Lower lobe of right lung (tissue), 2 donors: Measurements from ENCODE around the gene WDHD1. TPM values are rescaled to one million over a fixed set of nuclear protein-coding genes. Genes with fewer than 3 reads are reported as not detected.

Source experiments
- ATAC-seq, 2 donors: fragments of 200-7000 bp; cut with Tn5 transposase; one replicate each; pipeline ENCODE4 v1.9.1; 2020 to 2022; ENCODE audit warnings: mild to moderate bottlenecking in 2 of 2, moderate library complexity in 2 of 2
- DNase-seq: peaks from one replicate; pipeline ENCODE4 v3.0.0-alpha.2; 2020
- H3K27ac ChIP-seq: fragments of 200-600 bp; one replicate; pipeline ENCODE4 v1.8.0; 2022
- H3K27me3 ChIP-seq: fragments of 200-600 bp; one replicate; pipeline ENCODE4 v1.8.0; 2022; ENCODE audit warnings: low read depth
- H3K36me3 ChIP-seq: fragments of 200-600 bp; one replicate; pipeline ENCODE4 v1.8.0; 2022; ENCODE audit warnings: mild to moderate bottlenecking
- H3K4me1 ChIP-seq: fragments of 200-600 bp; one replicate; pipeline ENCODE4 v1.8.0; 2022
- H3K4me3 ChIP-seq: fragments of 200-600 bp; one replicate; pipeline ENCODE4 v1.8.0; 2022; ENCODE audit warnings: mild to moderate bottlenecking
- H3K9me3 ChIP-seq: fragments of 200-600 bp; one replicate; pipeline ENCODE4 v1.8.0; 2022
- CTCF ChIP-seq: fragments of 200-600 bp; IDR thresholded peaks from one replicate; pipeline ENCODE4 v1.8.0; 2022; ENCODE audit warnings: antibody characterized with exemption, mild to moderate bottlenecking
- intact Hi-C: fragments of 100-400 bp; cut with DNase I; formaldehyde crosslinking; loops from one replicate; pipeline ENCODE4 v1.11.0; 2022
- total RNA-seq: library from RNA; stranded (reverse); fragmentation: NEBNext Ultra II Directional; extraction: Animal tissue kit (Norgen Biotek cat#: 25700); gene quantifications from one replicate; pipeline ENCODE4 v1.2.1, GENCODE V29; 2021
- donor health status: DM: no; HTN: yes; CAD: no; lungs with severe emphysema.

WDHD1 gene
- total RNA-seq, 1 donor from 2014 or later: 3.5 TPM

- Histone ChIP-seq H3K27me3 (no peaks in the 10 kb centered on the region), H3K4me3 (no peak overlapping the region), H3K27ac (no peak overlapping the region), H3K36me3 (no peaks in the 10 kb centered on the region), H3K4me1 (no peaks in the 10 kb centered on the region), H3K9me3 (no peaks in the 10 kb centered on the region)
- no peak for TF ChIP-seq CTCF
- no peak for DNase-seq
- no peak for ATAC-seq
- intact Hi-C loops: no loop called here
These were observed 26.5 kb downstream of the WDHD1 start for GRCh38 chr14:55000381-55000780.

DNA sequence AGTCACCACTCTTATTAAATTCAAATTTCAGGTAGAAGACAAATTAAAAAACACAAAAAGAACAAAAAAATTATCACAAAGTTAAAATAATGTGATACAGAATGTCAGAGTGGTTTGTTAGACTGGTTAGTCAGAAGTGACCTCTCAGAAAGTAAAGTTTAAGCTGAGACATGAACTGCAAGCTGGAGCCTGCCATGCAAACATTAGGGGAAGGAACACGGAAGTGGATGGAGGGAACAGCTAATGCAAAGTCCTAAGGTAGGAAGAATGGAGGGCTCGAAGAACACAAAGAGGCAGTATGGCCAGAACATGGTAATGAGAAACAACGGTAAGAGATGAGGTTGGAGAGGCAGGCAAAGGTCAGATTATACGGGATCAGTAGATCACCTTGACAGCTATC, 41.7 kb downstream of the WDHD1 start:
- Histone ChIP-seq H3K27ac (no peak overlapping the region), H3K9me3 (no peaks in the 10 kb centered on the region), H3K4me1 (no peaks in the 10 kb centered on the region), H3K27me3 (no peaks in the 10 kb centered on the region), H3K36me3 (no peaks in the 10 kb centered on the region), H3K4me3 (no peak overlapping the region)
- no peak for TF ChIP-seq CTCF
- intact Hi-C loops: no loop called here
- DNase-seq (no peak), ATAC-seq (no peak)

- Histone ChIP-seq H3K27me3 (no peaks in the 10 kb centered on the region), H3K27ac (no peak overlapping the region), H3K4me3 (no peak overlapping the region), H3K36me3 (no peaks in the 10 kb centered on the region), H3K9me3 (no peaks in the 10 kb centered on the region), H3K4me1 (no peaks in the 10 kb centered on the region)
- ATAC-seq (no peak), DNase-seq (no peak)
- intact Hi-C loops: no loop called here
- TF ChIP-seq CTCF: peak; percentile 29
These were observed 45.2 kb downstream of the WDHD1 start for GRCh38 chr14:54981698-54982097.

DNA sequence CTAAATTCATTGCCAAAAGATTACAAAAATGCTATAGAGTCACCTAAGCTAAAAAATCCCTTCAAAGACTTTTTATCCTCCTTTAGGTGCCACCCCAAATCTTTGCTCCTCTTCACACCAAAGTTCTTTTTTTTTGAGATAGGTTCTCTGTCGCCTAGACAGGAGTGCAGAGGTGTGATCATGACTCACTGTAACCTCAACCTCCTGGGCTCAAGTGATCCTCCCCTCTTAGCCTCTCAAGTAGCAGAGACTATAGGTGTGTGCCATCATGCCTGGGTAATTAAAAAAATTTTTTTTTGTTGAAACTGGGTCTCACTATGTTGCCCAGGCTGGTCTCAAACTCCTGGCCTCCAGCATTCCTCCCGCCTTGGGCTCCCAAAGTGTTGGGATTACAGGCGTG, 47.9 kb downstream of the WDHD1 start:
- no peak for TF ChIP-seq CTCF
- intact Hi-C loops: no loop called here
- H3K4me1 ChIP-seq: no peaks in the 10 kb centered on the region
- H3K4me3 ChIP-seq: no peak overlapping the region
- DNase-seq (no peak), ATAC-seq (no peak)
- H3K27me3 ChIP-seq: no peaks in the 10 kb centered on the region
- no peaks in the 10 kb centered on the region for H3K36me3 ChIP-seq
- H3K27ac ChIP-seq: no peak overlapping the region
- H3K9me3 ChIP-seq: no peaks in the 10 kb centered on the region

DNA sequence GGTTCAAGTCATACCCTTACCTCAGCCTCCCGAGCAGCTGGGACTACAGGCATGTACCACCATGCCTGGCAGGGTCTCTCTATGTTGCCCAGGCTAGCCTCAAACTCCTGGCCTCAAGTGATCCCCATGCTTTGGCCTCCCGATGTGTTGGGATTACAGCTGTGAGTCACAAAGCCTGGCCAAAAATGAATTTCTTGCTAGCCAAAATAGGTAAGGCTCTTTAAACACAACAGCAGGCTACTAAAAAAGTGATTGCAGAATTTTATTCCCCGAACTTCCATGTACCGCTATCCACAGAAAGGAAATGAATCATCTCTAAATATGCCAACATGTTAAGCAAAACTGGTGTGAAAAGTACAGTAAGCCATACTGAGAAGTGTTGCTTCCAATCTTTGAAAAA, 50.6 kb downstream of the WDHD1 start:
- Histone ChIP-seq H3K36me3 (no peaks in the 10 kb centered on the region), H3K27me3 (no peaks in the 10 kb centered on the region), H3K27ac (no peak overlapping the region), H3K4me3 (no peak overlapping the region), H3K9me3 (no peaks in the 10 kb centered on the region), H3K4me1 (no peaks in the 10 kb centered on the region)
- DNase-seq (no peak), ATAC-seq (no peak)
- TF ChIP-seq CTCF: no peak
- intact Hi-C loops: no loop called here

- no peak for DNase-seq
These were observed 51.0 kb downstream of the WDHD1 start for GRCh38 chr14:54975856-54976255.

More at GRCh38 chr14:54975856-54976255, 51.0 kb downstream of the WDHD1 start:
- no peak for TF ChIP-seq CTCF
- Histone ChIP-seq H3K27ac (no peak overlapping the region), H3K4me1 (no peaks in the 10 kb centered on the region), H3K36me3 (no peaks in the 10 kb centered on the region), H3K4me3 (no peak overlapping the region), H3K27me3 (no peaks in the 10 kb centered on the region), H3K9me3 (no peaks in the 10 kb centered on the region)
- ATAC-seq: no peak
- intact Hi-C loops: no loop called here
